Esophagus muscularis mucosa (tissue), 4 donors: ENCODE data around the gene SORBS1.

Experiments
- EP300 ChIP-seq: sonication (generic); formaldehyde crosslinking; IDR thresholded peaks from one replicate; pipeline ENCODE4 v1.6.1; 2017; ENCODE audit warnings: antibody characterized with exemption
- POLR2A ChIP-seq: fragments of 450-650 bp; IDR thresholded peaks from one replicate; pipeline ENCODE4 v1.6.1; 2017; ENCODE audit warnings: antibody characterized with exemption, moderate library complexity, mild to moderate bottlenecking, low read depth
- TF ChIP-seq, protein P1 (sequence below), 3 experiments: fragments of 200-600 bp in 2 of 3; fragments of 450-650 bp in 1 of 3; sonication (generic) in 2 of 3; IDR thresholded peaks; one replicate each; pipeline ENCODE4 v1.5.1; 2017 to 2019; ENCODE audit warnings: antibody characterized with exemption in 3 of 3, mild to moderate bottlenecking in 2 of 3, moderate library complexity in 1 of 3

DNA sequence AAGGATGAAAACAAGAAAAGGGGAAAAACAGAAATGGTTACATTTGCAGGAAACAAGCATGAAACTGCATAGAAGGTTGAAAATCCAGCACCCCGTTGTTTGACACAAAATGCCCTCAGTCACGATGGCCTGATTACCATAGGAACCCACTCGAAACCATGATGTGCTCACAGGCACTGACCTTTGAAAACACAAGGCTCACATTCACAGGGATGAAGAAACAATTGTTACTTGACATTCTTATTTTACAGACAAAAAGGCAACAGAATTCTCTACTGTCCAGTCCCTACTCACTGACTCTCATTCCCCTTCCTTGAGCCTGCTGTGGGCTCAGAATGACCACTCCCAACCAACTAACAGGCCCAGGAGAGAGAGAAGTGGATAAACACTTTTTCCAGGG, 138.9 kb downstream of the SORBS1 start:
- TF ChIP-seq, protein P1, sequence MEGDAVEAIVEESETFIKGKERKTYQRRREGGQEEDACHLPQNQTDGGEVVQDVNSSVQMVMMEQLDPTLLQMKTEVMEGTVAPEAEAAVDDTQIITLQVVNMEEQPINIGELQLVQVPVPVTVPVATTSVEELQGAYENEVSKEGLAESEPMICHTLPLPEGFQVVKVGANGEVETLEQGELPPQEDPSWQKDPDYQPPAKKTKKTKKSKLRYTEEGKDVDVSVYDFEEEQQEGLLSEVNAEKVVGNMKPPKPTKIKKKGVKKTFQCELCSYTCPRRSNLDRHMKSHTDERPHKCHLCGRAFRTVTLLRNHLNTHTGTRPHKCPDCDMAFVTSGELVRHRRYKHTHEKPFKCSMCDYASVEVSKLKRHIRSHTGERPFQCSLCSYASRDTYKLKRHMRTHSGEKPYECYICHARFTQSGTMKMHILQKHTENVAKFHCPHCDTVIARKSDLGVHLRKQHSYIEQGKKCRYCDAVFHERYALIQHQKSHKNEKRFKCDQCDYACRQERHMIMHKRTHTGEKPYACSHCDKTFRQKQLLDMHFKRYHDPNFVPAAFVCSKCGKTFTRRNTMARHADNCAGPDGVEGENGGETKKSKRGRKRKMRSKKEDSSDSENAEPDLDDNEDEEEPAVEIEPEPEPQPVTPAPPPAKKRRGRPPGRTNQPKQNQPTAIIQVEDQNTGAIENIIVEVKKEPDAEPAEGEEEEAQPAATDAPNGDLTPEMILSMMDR (IDR thresholded peaks at IDR 0.05): no peak
- TF ChIP-seq POLR2A (no peak), EP300 (no peak)
